HG02970 (cell line): ENCODE results near the gene NUDT14.

Source experiments
- ATAC-seq: cut with Tn5 transposase; IDR thresholded peaks from one replicate; pipeline ENCODE4 v1.9.1; 2021; ENCODE audit warnings: mild to moderate bottlenecking, moderate library complexity, moderate number of reproducible peaks; ENCODE audit not compliant: unreplicated experiment, low FRiP score

Gene NUDT14

DNA sequence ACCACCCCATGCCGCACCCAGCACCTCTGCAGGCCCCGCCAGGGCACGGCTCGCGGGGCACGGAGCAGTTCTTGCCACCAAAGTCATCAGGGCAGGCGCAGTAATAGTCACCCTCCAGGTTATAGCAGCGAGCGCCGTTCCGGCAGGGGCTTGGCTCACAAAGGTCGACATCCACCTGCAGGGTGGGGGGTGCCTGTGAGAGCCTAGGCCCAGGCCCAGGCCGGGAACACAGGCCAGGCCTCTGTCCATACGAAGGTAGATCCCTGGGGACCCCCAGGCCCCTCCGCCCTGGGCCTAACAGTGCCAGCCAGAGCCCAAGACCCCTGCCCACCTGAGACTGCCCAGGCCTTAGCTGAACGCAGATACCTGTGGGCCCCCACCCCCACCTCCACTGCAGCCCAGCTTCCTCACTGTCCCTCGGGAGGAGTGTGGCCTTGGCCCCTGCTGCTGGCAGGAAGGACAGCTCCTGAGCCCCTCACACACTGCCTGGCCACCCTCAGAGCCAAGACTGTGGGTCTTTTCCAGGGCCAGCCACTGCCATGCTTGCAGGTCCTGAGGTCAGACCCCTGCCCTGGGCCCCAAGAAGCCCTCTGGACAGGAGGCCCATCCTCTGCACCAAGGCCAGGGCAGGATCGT is 31.8 kb downstream of the NUDT14 start:
- ATAC-seq: no peak

GRCh38 chr14:105148604-105149145 is 32.4 kb downstream of the NUDT14 start:
- ATAC-seq: no peak

GRCh38 chr14:105147671-105148603 is 33.2 kb downstream of the NUDT14 start:
- no peak for ATAC-seq

DNA sequence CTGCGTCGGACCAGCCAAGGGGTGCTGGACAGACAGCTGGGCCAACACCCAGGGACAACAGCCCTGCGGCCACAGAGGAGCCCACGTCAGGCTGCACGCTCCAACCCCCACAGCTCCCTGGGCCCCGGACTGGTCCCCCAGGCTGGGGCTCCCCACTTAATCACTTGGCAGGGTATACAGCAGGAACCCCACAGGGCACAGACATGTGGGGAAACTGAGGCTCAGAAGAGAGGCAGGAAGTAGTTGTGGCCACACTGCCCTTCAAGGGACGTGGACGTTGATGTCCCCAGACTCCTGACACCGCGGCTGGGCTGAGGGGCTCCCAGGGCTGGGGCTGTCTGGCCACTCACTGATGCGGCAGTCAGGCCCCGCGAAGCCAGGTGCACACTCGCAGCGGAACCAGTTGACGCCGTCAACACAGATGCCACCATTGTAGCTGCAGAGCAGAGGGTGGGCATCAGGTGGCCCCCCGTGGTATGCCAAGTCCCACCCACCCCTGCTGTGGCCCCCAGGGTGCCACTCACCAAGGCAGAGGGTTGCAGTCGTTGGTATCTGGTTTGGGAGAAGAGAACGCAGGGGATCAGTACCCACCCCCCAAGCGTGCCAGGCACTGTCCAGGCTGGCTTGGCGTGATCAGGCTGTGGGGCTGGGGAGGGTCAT is 34.0 kb downstream of the NUDT14 start:
- ATAC-seq: no peak

DNA sequence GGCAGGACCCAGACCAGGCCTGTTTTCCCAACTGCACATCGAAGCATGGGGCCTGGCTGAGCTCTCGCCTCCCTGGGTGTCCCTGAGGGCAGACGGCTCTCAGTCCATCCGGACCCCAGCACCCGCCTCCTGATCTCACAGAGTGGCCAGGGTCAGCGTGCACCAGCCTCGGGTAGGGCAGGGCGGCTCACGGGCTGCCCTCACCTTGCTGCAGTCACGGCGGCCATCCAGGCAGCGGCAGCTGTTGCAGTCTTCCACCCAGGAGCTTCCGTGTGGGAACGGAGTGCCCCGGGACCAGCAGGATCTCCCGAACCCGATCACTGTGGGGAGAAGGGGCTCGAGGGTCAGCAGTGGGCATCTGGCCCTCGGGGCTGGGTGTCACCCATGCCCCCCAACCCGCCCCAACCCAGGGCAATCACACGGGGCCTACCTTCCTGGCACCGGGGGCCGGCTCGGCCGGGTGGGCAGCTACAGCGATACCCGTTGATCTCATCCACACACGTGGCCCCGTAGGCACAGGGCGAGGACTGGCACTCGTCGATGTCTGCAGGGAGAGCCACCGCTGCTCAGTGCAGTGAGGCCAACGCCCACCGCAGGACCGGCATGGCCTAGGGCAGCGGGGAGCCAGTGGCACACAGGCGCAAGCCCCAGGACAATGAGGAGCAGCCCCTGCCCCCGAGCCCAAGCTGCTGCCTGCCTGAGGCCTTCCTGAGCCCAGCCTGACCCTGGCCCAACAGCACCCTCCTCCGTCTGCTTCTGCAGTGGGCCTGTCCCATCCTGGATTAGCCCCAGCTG is 34.7 kb downstream of the NUDT14 start:
- ATAC-seq: no peak

DNA sequence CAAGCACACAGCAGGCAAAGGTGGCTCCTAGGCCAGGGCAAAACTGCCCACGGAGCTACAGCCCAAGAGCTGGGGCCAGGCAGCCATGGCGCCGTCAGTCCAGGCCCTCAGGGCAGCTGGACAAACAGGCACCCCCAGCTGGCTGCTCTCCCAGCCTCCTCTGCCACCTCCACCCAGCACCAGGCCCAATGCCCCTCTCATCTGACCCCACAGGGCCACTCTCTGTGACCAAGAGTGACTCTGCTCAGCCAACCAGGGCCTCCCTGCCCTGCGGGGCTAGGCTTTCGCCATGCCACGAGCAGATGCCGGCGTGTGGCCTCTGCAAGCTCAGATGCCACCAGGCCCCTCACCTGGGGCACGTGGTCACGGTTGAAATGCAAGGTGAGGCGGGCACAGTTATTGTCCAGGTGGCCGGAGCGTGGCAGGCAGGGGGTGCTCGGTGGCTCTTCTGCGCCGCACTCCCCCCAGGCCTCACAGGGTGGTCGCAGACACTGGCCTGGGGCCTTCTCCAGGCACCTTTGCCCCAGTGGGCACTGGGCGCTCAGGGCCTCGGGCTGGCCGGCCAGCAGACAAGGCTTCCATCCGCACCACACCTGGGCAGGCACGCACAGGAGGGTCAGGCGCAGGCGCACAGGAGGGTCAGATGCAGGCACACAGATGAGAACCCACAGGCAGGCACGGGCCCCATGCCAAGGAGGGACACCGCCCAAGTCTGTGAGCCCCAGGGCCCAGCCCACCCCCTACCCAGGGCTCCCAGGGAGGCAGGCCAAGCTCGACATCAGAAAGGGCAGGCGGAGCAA is 35.5 kb downstream of the NUDT14 start:
- ATAC-seq: no peak

DNA sequence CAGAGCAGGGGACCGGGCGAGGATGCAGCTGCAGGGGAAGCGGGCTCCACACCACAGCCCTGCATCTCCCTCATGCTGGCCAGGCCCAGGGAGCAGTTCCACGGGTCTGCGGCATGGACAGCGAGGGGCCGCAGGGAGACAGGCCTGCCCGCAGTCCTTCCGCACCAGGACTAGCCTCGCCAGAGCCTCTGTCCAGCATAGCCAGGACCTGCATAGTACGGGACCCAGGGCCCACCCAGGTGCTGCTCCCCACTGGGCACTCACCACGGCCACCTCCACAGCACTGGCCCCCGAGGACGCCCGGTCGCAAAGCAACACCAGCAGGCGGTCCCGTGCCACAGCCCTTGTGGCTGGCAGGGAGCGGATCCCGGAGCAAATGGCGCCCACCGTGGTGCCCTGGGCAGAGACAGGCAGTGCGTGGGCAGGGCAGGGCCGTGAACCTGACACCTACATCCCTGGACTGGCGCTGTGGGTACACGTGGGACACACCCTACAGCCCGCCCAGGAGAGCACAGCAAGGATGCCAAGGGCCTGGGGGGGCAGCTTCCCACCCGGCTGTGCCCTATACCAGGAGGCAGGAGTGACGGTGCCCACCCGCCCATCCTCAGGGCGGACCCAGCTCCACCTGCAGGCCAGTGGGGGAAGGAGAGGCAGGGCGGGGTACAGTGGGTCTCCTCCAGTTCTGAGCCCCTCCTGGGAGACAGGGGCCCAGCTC is 36.3 kb downstream of the NUDT14 start:
- ATAC-seq: no peak

DNA sequence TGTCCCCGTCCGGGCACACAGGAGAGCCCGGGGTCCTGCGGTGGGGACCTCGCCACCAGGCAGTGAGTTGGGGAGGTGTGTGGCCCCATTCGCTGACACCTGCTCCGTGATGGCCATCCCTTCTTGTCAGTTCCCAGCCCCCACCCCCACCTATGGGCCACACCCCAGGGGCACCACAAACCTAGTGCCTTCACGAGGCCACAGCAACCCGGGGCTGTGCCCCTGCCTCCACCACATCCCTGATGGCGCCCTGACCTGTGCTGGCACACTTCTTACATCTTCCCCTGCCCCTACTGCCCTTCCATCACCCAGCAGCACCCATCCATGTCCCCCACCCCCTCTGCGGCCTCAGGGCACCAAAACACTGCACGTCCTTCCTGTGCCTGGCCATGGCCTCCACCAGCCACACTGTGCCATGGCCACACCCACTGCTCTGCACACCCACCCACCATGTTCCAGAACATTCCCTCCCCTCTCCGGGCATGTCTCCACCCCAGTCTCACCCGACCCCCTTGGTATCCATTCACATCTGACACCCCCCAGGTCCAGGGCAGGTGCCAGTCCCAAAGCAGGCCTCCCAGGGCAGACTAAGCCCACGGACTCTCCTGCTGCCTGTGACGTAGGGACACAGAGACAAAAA is 37.0 kb downstream of the NUDT14 start:
- no peak for ATAC-seq

DNA sequence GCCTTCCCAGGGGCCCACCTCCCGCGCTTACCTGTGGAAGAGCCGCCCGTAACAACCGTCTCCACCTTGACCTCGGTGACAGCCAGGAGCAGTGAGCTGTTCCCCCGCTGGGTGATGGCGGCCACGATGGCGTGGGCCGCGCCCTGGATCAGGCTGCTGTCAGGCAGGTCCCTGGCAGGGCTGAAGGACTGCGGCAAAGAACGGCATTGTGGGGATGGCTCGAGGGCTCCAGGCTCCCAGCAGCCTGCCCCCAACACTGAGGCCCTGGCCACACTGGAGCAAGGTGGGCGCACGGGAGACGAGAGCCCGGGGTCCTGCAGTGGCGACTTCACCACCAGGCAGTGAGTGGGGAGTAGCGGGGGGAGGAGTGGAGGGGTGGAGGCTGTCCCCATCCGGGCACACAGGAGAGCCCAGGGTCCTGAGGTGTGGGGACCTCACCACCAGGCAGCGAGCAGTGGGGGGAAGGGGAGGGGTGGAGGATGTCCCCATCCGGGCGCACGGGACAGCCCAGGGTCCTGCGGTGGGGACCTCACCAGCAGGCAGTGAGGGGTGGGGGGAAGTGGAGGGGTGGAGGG is 37.6 kb downstream of the NUDT14 start:
- no peak for ATAC-seq

DNA sequence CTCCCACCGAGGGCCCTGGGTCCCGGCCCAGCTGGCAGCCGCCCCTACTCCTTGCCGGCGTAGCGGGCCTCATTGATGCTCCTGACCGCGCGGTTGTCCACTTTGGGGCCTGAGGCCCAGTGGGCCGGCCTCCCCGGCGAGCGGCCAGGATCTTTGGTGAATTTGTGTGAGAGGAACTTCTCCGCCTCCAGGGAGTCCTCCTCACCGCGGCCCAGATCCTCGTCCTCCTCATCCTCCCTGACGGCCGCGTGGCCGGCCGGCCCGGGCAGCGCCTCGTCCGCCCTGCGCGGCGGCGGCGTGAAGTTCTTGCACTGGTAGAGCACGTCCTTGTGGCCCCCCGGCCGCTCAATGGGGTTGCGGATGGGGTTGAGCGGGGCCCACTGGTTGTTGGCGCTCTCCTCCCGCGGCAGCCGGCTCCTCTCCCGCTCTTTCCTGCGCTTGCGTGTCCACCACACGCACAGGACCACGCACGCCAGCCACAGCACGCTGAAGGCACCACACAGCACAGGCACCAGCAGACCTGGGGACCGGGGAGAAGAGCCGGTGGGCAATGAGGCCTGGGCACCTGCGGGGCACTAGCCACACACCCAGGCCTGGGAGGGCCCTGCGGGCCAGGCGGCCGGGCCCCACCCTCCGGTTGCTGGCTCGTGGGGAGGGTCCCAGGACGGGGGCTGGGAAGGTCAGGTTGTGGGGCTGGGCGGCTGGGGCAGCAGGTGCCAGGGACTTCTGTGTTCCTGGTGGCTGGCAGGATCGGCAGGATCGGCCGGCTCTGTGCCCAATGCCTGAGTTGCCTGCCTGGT is 38.3 kb downstream of the NUDT14 start:
- ATAC-seq: no peak

DNA sequence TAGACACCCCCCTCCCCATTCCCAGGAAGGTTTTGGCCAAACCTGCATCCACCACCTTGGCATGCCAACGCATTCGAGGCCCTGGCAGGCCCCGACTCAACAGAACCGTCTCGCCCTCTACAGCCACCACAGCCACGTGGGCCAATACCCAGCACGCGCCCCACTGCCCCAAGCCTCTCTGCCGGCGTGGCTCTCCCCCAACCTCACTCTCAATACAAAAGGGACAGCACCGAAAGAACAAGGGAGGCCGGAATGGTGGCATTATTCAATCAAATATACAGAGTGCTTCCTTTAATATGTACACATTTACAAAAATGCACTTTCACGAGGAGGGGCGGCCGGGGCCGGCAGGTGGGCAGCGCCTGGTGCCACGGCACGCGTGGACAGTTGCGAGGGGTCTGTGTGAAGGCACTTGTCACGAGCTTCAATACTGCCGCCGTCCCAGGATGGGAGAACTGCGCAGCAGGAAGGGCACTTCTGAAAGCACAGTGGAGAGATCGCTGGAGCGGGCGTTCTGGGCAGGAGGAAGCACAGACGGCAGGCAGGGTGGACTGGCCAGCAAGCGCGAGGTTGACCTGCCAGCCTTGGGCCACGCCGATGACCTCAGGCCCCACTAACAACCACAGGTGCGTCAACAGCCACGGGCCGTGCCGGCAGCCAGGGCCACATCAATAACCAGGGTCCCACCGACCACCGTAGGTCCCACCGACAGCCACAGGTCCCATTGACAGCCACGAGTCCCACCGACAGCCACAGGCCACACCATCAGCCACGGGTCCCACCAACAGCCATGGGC is 39.4 kb downstream of the NUDT14 start:
- ATAC-seq: no peak

DNA sequence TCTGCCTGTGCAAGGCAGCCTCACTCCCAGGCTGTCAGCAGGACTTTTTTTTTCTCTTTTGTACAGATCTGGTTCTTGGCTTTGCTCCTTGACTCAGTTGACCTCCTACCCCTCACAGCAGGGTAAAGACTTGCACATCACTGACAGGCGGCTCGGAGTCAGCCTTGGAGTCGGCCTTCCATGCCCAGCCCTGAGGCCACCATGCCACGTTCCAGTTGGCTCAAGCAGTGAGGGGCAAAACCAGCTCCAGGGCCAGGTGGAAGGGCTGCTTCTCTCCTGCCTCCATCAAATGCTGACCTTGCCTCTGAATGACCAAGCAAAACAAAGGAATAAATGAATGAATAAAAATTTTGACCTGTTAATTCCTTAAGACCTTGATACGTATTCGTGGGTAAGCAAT is 40.1 kb downstream of the NUDT14 start:
- no peak for ATAC-seq

GRCh38 chr14:105140581-105140980 is 40.5 kb downstream of the NUDT14 start:
- no peak for ATAC-seq

- ATAC-seq: no peak
Measured at GRCh38 chr14:105139831-105140239, 41.3 kb downstream of the NUDT14 start.

GRCh38 chr14:105139212-105139825 is 41.8 kb downstream of the NUDT14 start:
- ATAC-seq: no peak

DNA sequence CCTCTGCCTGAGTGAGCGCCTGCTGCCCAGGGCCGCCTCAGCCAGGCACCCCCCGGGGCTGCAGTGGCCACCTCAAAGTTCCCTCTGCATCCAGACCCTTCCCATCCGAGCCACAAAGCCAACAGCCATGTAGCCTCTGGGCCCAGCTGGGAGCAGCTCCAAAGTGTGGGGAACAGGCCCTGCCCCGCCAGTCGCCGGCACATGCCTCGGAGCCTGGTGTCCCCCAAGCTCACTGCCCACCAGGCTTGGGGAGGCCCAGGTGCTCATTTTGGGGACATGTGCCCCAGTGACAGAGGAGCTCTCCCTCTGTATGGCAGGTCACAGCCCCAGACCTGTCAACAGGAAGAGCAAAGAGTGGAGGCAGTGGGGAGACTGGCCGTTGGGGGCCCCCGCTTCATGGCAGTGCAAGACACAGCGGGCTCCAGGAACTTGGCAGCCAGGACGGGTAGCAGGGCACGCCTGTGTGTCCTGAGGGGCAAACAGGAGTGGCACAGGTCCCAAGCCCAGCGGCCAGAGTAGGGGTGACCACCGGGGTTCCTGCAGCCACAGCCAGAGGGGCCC is 42.5 kb downstream of the NUDT14 start:
- no peak for ATAC-seq
